GM13977 (cell line): ENCODE results near the gene TRAPPC10.

Experiments
- DNase-seq: peaks from one replicate; pipeline ENCODE4 v3.0.0; 2012; ENCODE audit warnings: low spot score
- CTCF ChIP-seq: IDR thresholded peaks from 2 replicates; pipeline ENCODE4 v1.5.1; 2012; ENCODE audit warnings: mild to moderate bottlenecking, control low read depth; ENCODE audit not compliant: insufficient read depth; ENCODE audit errors: extremely low read depth, missing control alignments
- in situ Hi-C: fragments of 300-500 bp; cut with MboI; formaldehyde crosslinking; loops from one replicate; pipeline ENCODE4 v1.12.0; 2022; ENCODE audit warnings: low sequenced_read_pairs, low pct_unique_long_range_greater_than_20kb, mixed read lengths, inconsistent platforms; ENCODE audit not compliant: unreplicated experiment

Gene TRAPPC10

GRCh38 chr21:44064852-44065403, 52.8 kb downstream of the TRAPPC10 start:
- TF ChIP-seq CTCF, result no peak
- no peak for DNase-seq
- in situ Hi-C loops, result no loop called here

- no peak for TF ChIP-seq CTCF
- in situ Hi-C loops, result no loop called here
- no peak for DNase-seq
Measured at GRCh38 chr21:44065428-44065827, 53.3 kb downstream of the TRAPPC10 start.

GRCh38 chr21:44066116-44066515, 54.0 kb downstream of the TRAPPC10 start:
- DNase-seq, result no peak
- no peak for TF ChIP-seq CTCF
- in situ Hi-C loops, result no loop called here

- no peak for TF ChIP-seq CTCF
- DNase-seq, result no peak
- in situ Hi-C loops, result no loop called here
Measured at GRCh38 chr21:44067011-44067839, 55.1 kb downstream of the TRAPPC10 start.

GRCh38 chr21:44070391-44070790, 58.3 kb downstream of the TRAPPC10 start:
- no peak for DNase-seq
- in situ Hi-C loops, result no loop called here
- TF ChIP-seq CTCF, result no peak

GRCh38 chr21:44071359-44072104, 59.4 kb downstream of the TRAPPC10 start:
- in situ Hi-C loops, result no loop called here

More at GRCh38 chr21:44071359-44072104, 59.4 kb downstream of the TRAPPC10 start:
- TF ChIP-seq CTCF, result no peak
- no peak for DNase-seq
